K562 (cell line): ENCODE results near the gene PPA2. TPM values are rescaled to one million over a fixed set of nuclear protein-coding genes. Genes with fewer than 3 reads are reported as not detected.

Experiments
- CTCFL ChIP-seq: IDR thresholded peaks from 2 replicates; pipeline ENCODE4 v1.6.1; 2011; ENCODE audit warnings: borderline replicate concordance, low read depth, mild to moderate bottlenecking, moderate library complexity, low read length; ENCODE audit not compliant: insufficient read depth, poor library complexity, severe bottlenecking
- DACH1 ChIP-seq: fragments of 450-650 bp; IDR thresholded peaks from 2 replicates; pipeline ENCODE4 v1.6.1; 2018; ENCODE audit not compliant: partially characterized antibody
- DNMT1 ChIP-seq: fragments of 450-650 bp; IDR thresholded peaks from 2 replicates; pipeline ENCODE4 v1.6.1; 2016; ENCODE audit warnings: antibody characterized with exemption, mild to moderate bottlenecking
- FOXJ2 ChIP-seq: fragments of 200-800 bp; sonication (Bioruptor generic); IDR thresholded peaks from 2 replicates; pipeline ENCODE4 v1.6.1; 2016; ENCODE audit warnings: missing genetic modification characterization, missing compliant biosample characterization
- FOXK2 ChIP-seq, 2 experiments: fragments of 450-650 bp; IDR thresholded peaks in 1 of 2; conservative IDR thresholded peaks in 1 of 2; 2 replicates each; pipeline ENCODE4 v1.6.1; 2016; ENCODE audit warnings: low read depth in 2 of 2, mild to moderate bottlenecking in 1 of 2
- GTF2A2 ChIP-seq: IDR thresholded peaks from 2 replicates; pipeline ENCODE4 v1.6.1; 2016; ENCODE audit warnings: mild to moderate bottlenecking, missing genetic modification characterization, missing compliant biosample characterization
- HNRNPH1 ChIP-seq: fragments of 200-400 bp; formaldehyde crosslinking; optimal IDR thresholded peaks from 2 replicates; pipeline ENCODE3; 2017; ENCODE audit warnings: low read depth, mild to moderate bottlenecking, low read length, moderate library complexity
- KAT8 ChIP-seq: fragments of 450-650 bp; IDR thresholded peaks from 2 replicates; pipeline ENCODE4 v1.6.1; 2016; ENCODE audit warnings: low read depth, mild to moderate bottlenecking
- MTA1 ChIP-seq: fragments of 450-650 bp; IDR thresholded peaks from 2 replicates; pipeline ENCODE4 v1.6.1; 2017; ENCODE audit warnings: borderline replicate concordance
- MTA2 ChIP-seq: fragments of 450-650 bp; IDR thresholded peaks from 2 replicates; pipeline ENCODE4 v1.6.1; 2016; ENCODE audit warnings: low read depth
- NCOA4 ChIP-seq: fragments of 450-650 bp; IDR thresholded peaks from 2 replicates; pipeline ENCODE4 v1.6.1; 2018; ENCODE audit warnings: mild to moderate bottlenecking; ENCODE audit not compliant: partially characterized antibody
- RBM14 ChIP-seq: fragments of 200-400 bp; formaldehyde crosslinking; IDR thresholded peaks from 2 replicates; pipeline ENCODE4 v1.6.1; 2018; ENCODE audit warnings: low read depth, mild to moderate bottlenecking, low read length, moderate library complexity, borderline replicate concordance; ENCODE audit not compliant: insufficient read depth
- ZBTB49 ChIP-seq: sonication (generic); formaldehyde crosslinking; IDR thresholded peaks from 2 replicates; pipeline ENCODE4 v1.8.0; 2022; ENCODE audit warnings: missing genetic modification reagents, mild to moderate bottlenecking, borderline replicate concordance
- ZHX1 ChIP-seq: fragments of 150-350 bp; conservative IDR thresholded peaks from 2 replicates; pipeline ENCODE4 v1.6.1; 2014; ENCODE audit warnings: low read length
- ZNF324 ChIP-seq: fragments of 250-450 bp; sonication (Bioruptor Pico); IDR thresholded peaks from 2 replicates; pipeline ENCODE4 v1.4.0; 2020; ENCODE audit warnings: mild to moderate bottlenecking
- ZNF449 ChIP-seq: fragments of 250-450 bp; sonication (Bioruptor Pico); IDR thresholded peaks from 2 replicates; pipeline ENCODE4 v1.8.0; 2022; ENCODE audit warnings: moderate library complexity, mild to moderate bottlenecking, inconsistent platforms
- polyA plus RNA-seq, 8 experiments: library from polyadenylated mRNA; depleted of rRNA in 4 of 8; stranded (reverse) in 5 of 8; unstranded in 3 of 8; fragments of >200 nt; fragmentation: Nextera tagmentation in 2 of 8; fragmentation: Illumina TruSeq in 1 of 8; extraction: Ambion mirVana in 2 of 8; extraction: Trizol in 1 of 8; gene quantifications; 2 replicates each; pipeline versions ENCODE4 v1.2.1 to v1.2.3, GENCODE V29; 2011 to 2014; ENCODE audit warnings: inconsistent platforms in 1 of 8, missing spikeins in 1 of 8
- total RNA-seq, 7 experiments: library from RNA; depleted of rRNA in 6 of 7; stranded (reverse); fragments of >200 nt in 6 of 7; fragmentation: Illumina TruSeq in 2 of 7; extraction: Trizol in 2 of 7; gene quantifications; 2 replicates each; pipeline versions ENCODE4 v1.2.1 to v1.2.3, GENCODE V29; 2011 to 2021; ENCODE audit warnings: low replicate concordance in 1 of 7
- TF ChIP-seq, protein P1 (sequence below): sonication (generic); formaldehyde crosslinking; IDR thresholded peaks from 2 replicates; pipeline ENCODE4 v1.8.0; 2023; ENCODE audit warnings: mild to moderate bottlenecking, missing genetic modification reagents

The PPA2 gene
- total and polyA plus RNA-seq, 9 of the 15 experiments (the other 6 are each of a cell fraction or from before 2014, with no cell fraction given), result 48.3 to 190 (median 109) TPM

DNA sequence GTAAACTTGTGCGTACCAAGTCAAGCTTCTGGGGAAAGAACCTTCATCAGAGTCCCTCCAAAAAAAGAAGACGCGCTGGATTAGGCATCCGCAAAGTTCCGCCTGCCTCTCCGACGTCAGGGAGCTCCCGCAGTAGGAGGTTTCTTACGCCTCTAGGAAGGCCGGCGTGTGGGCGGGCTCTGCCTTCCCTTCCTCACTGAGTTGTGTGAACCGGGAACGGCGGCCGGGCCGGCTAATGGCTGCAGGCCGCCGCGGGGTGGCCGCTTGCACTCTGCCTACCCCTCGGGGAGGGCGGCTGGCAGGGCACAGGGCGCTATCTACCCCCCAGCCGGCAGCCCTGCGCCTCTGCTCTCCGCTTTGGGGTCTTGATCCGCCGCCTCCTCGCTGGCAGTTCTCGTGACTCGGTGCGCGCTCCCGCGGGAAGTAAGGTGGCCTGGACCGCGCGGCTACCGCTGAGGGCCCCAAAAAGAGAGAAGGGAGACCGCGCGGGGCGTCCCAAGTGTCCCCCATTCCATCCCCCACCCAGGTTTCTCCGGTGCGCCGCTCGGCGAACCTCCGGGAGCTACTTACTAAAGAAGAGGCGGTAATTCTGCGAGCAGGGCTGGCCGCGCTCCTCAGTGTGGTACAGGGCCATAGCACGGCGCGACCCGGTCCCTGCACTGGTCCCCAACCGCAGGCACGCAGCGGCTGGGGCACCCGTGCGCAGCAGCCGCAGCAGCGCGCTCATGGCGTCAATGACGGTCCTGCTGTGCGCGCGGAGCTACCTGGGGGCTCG is at the start of gene PPA2 (continued):
- no peak for TF ChIP-seq ZNF324 (CRISPR knock-in tag)
- no peak for TF ChIP-seq FOXJ2 (tag)
- no peak for TF ChIP-seq ZNF449
- TF ChIP-seq, protein P1, sequence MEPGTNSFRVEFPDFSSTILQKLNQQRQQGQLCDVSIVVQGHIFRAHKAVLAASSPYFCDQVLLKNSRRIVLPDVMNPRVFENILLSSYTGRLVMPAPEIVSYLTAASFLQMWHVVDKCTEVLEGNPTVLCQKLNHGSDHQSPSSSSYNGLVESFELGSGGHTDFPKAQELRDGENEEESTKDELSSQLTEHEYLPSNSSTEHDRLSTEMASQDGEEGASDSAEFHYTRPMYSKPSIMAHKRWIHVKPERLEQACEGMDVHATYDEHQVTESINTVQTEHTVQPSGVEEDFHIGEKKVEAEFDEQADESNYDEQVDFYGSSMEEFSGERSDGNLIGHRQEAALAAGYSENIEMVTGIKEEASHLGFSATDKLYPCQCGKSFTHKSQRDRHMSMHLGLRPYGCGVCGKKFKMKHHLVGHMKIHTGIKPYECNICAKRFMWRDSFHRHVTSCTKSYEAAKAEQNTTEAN (CRISPR knock-in tag), result no peak
- no peak for TF ChIP-seq ZHX1
- no peak for TF ChIP-seq KAT8
- TF ChIP-seq GTF2A2 (tag), result no peak
- no peak for TF ChIP-seq NCOA4
- TF ChIP-seq RBM14, result no peak
- TF ChIP-seq ZBTB49 (CRISPR knock-in tag), result no peak
- TF ChIP-seq CTCFL, result no peak
- no peak for TF ChIP-seq HNRNPH1
- no peak for TF ChIP-seq FOXK2 (conservative IDR thresholded peaks at IDR 0.05 in 1 of 2, IDR thresholded peaks at IDR 0.05 in 1 of 2; ENCODE audit: low read depth in 2 of 2)
- TF ChIP-seq MTA1, result no peak
- no peak for TF ChIP-seq MTA2
- no peak for TF ChIP-seq DNMT1
- no peak for TF ChIP-seq DACH1
